ENCODE data around the gene GEMIN5. TPM values are rescaled to one million over a fixed set of nuclear protein-coding genes. Genes with fewer than 3 reads are reported as not detected.

GEMIN5 gene
- total RNA-seq, 1 donor from 2014 or later: 14.2 TPM

DNA sequence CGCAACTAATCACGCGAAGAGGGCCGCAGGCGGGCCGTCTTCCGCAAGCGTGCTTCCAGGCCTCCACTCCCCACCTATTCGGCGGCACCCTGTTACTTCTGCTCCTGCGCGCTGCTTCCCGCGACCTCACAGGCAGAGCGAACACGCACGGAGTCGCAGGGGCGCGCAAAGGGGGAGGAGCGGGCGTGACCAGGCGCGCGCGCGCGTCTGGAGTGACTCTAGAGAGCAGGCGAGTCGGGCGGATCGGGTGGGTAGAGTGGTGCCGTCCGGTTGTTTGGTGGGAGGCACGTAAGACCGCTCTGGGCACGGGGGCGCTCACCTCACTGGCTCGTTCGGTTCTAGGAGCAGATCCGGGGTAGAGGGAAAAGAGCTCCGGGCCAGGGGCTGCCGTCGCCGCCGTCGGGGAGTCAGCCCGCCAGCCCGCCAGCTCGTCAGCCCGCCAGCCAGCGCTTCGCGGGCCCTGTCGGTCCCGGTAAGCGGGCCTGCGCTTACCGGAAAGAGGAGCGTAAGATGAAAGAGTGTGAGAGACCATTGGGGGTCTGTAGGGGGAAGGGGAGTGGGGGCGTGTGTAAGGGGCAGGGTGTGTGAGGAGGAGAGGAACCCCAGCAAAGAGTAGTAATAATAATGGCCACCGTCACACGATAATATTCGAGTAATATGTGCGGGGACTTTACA lies 79.6 kb downstream of the GEMIN5 start, which contains the start of gene CNOT8:
TSS of gene CNOT8 (plus strand) at position 331 of the 675 bp plus-strand sequence. CDS start 4,652 bp downstream, outside the sequence.
- intact Hi-C loops (cut with DNase I): loop anchor here (2.0 kb wide), 1 partner anchor 102 kb away; no protein-coding TSS in a partner anchor
- DNase-seq (ENCODE audit: low spot score): peak; percentile 99

DNA sequence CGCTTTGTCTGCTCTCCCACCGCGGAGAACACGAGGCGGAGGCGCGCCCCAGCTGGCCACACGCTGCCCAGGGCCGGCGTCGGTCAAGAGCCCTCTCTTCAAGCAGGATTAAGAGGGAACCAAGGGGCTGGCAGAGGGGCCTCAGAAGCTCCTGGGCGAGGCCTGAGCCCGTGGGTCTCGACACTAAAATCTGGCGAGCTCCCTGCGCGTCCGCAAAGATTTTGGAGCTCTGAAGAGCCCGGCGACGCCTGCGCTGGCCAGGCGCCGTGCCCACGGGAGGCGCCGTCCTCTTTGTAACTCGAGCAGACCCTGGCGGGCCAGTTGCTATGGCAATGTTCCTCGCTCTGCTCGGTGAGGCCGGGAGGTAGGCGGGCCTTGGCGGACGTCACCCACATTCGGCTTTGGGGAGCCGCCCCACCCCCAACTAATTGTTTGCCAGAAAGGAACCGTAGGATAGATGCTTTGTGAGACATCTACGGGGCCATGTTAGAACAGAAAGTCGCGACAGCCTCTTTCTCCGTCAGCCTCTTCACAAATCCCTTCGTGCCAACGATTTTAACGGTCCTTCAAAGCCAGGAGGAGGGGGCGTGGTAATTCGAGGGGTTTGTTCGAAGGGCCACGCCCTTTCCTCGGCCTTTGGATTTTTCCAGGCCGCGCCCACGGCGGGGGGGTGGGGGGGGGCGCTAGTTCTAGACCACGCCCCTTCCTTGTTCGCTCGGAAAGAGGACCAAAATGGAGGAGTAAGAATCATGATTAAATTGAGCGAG lies 80.3 kb downstream of the GEMIN5 start:
- intact Hi-C loops (cut with DNase I): loop anchor here (2.0 kb wide), 1 partner anchor 101 kb away; no protein-coding TSS in a partner anchor
- DNase-seq (ENCODE audit: low spot score): peak; percentile 96

DNA sequence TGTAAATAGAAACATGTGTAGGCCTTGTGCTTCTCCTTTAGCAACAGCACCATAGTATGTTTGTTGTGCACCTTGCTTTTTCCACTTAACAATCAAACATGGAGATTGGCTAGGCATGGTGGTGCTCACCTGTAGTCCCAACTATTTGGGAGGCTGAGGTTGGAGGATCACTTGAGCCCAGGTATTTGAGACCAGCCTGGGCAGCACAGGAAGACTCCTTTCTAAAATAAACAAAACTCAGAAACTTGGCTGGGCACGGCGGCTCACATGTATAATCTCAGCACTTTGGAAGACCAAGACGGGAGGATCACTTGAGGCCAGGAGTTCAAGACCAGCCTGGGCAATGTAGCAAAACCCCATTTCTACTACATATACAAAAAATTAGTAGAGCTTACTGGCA lies 86.7 kb downstream of the GEMIN5 start:
- intact Hi-C loops (cut with DNase I): loop anchor here (2.0 kb wide), 1 partner anchor 97 kb away; the partner anchor contains the start of gene LARP1
- no peak for DNase-seq (ENCODE audit: low spot score)

DNA sequence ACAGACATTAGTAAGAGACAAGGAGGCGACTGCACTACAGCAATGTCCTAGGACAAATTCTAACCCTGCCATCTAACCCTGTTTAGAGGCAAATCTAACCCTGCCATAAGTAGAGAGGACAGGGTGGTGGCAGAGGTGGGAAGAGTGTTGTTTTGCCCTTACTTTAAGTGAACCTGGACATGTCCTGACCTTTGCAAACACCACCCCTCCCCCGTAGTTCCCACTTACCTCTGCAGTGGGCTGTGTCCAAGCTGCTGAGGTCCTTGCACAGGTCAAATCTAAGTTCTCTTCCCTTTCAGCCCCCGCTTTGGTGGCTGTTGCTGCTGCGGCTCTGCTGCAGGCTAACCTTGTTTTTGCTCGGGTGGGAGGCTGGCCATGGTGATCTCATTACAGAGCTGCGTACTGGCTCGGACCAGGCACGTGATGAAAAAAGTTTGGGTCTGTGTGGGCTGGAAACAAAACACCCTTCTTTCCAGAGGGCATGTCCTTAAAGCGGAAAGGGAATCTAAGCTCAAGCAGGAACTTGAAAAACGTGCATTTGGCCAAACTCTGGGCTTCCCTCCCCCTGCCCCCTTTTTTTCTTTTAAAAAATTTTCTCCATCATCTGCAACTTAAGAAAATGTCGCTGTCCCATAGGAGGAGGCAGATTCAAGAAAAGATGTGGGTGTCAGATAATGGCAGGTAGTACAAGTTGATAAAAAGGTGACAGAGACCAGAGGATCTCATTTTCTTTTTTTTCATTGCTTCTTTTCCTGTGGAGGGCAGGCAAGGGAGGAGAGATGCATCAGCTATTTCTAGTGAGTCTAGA lies 87.6 kb downstream of the GEMIN5 start, which contains the start of gene FAXDC2:
TSS of gene FAXDC2 (minus strand) at position 349 of the 808 bp plus-strand sequence. CDS start 12,425 bp downstream, outside the sequence.
- intact Hi-C loops (cut with DNase I): loop anchor here (2.0 kb wide), 1 partner anchor 96 kb away; the partner anchor contains the start of gene LARP1
- DNase-seq (ENCODE audit: low spot score): peak; percentile 89

DNA sequence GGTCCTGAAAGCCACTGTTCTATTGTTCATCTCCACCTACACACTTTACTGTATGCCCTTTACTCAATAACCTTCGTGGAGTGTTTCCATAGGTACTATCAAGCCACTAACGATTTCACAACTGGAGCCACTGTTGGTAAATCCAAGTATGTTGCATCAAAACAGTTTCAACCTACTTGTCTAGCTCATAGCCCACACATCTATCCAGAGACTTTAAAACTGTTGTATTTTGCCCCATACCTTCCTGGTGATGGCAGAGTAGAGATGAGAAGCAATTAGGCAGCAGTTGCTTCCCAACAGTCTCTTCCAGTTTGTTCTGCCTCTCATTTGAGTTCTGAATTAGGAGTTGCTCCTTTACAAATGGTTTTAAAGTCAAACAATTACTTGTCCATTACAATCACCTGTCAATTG lies 88.2 kb downstream of the GEMIN5 start:
- intact Hi-C loops (cut with DNase I): loop anchor here (2.0 kb wide), 1 partner anchor 95 kb away; the partner anchor contains the start of gene LARP1
- no peak for DNase-seq (ENCODE audit: low spot score)

DNA sequence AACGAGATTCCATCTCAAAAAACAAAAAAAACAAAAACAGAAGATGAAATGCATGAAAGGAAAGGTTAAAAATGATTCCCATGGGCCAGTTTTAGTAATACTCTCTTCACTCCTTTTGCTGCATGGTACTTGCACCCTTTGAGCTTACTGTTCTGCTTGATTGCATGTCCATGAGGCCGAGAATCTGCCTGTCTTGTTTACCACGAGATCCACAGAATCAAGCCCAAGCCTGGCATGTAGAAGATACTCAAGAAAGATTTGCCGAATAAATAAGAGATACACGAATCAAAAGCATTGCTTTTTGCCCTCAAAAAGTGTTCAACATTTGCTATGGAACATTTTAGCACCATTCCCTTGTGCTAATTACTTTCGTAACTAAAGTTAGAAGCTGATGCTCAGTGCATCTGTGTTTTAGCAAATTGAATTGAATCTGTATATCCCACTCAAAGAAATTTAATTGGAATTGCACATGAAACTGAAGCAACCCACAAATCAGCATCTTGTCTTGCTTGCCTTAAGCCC lies 88.7 kb downstream of the GEMIN5 start:
- intact Hi-C loops (cut with DNase I): no loop called here
- no peak for DNase-seq (ENCODE audit: low spot score)

DNA sequence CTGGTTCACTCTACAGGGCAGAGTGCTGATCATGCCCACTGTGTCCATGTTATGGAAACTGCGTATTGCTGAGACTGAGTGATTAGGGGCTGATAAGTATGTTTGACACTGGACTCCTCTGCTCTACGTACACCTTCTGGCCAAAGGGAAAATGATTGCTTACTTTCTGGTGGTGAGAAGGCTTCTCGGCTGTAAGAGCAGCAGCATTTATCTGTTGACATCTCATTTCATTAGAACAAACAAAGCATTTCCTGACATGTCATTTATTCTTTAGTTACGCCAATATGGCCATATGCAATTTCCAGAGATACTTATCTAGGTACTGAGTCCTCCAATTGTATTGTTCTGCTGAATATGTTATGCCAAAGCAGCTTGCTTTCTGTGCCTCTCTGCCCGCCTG lies 93.2 kb downstream of the GEMIN5 start:
- intact Hi-C loops (cut with DNase I): no loop called here
- DNase-seq (ENCODE audit: low spot score): no peak

DNA sequence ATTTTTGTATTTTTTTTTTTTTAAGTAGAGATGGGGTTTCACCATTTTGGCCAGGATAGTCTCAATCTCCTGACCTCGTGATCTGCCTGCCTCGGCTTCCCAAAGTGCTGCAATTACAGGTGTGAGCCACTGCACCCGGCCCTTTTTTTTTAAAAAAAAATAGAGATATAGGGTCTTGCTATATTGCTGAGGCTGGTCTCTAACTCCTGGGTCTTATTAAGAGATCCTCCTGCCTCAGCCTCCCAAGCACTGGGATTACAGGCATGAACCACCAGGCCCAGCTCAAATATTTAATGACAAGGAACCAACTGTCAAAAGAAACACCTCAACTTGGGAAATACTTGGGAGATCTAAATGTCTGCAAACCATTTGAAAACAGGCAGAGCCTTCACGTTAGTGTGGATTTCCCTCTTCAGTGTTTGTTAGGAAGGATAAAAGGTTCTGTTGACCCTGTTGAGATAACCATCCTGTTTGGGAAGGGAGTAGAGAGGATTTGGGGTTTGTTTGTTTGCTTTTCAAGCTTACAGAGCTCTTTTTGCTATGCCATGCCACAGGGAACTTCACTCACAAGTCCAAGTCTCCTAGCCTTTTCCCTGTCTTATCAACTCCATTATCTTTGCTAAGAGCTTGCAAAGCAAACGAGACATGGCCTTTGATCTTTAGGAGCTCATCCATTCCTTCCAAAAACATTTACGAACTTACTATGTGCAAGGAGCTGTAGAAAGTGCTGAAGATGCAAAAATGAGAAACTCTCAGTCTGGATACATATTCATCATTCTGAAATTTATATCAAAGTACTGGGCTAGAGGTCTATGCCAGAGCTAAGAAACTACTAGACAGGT lies 95.1 kb downstream of the GEMIN5 start:
- intact Hi-C loops (cut with DNase I): no loop called here
- DNase-seq (ENCODE audit: low spot score): no peak

DNA sequence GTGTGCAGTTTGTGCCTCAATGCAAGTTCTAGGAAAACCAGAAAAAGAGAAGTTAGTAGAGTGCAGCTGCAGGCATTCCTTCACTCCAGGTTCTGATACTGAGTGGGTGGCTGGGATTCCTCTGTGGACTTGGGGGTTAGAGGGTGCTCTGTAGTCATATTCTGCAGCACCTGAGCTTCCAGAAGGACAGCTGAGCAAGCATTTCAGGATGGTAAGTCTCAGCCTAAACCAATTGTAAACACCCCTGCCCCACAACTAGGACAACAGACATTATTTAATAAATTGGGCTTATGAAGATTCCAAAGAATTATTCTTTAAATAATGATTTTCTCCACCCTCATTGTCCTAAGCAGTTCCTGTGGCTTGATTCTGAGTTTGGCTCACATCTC lies 96.7 kb downstream of the GEMIN5 start:
- intact Hi-C loops (cut with DNase I): no loop called here

DNA sequence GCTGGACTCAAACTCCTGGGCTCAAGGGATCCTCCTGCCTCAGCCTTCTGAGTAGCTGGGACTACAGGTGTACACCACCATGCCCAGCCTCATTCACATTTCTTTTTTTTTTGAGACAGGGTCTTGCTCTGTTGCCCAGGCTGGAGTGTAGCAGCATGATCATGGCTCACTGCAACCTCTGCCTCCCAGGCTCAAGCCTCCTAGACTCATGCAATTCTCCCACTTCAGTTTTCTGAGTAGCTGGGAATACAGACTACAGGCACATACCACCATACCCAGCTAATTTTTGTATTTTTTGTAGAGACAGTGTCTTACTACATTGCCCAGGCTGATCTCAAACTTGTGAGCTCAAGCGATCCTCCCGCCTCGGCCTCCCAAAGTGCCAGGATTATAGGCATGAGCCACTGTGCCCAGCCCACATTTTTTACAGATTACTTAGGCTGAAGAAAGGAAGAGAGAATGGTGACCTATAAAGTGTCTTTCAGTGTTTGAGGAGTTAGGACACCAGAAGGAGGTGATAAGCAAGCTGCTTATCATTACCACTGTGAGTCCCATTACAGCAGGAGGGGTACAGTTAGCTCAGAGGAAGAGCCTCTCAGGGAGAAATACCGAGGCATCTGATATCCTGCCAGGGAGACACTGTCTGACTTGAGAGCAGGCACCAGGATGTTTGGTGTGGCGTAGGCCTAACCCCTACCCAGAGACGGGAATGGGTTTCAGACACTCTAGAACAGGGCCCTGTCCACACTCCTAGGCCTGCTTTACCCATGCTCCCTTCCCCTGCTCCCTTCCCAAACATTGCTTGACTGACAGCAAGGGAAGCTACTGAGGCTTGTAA lies 97.4 kb downstream of the GEMIN5 start:
- intact Hi-C loops (cut with DNase I): no loop called here
- peak; percentile 33 for DNase-seq (ENCODE audit: low spot score)

More for the DNA sequence above, 96.7 kb downstream of the GEMIN5 start:
- no peak for DNase-seq (ENCODE audit: low spot score)

Other genes with a start within 250 kb of the GEMIN5 start
- gene LARP1, start 182.8 kb downstream of the GEMIN5 start, total RNA-seq: 160 TPM
- 10.1 TPM for gene FAXDC2, start 87.6 kb downstream of the GEMIN5 start, total RNA-seq
- gene CNOT8, start 79.6 kb downstream of the GEMIN5 start, total RNA-seq: 22.5 TPM
- 60.8 TPM for gene MRPL22, start 2.9 kb upstream of the GEMIN5 start, total RNA-seq
- 0.13 TPM for gene KIF4B, start 75.5 kb upstream of the GEMIN5 start, total RNA-seq